Esophagus muscularis mucosa (tissue), 3 donors: ENCODE measurements around the gene FPR3.

Experiments
- CTCF ChIP-seq, 3 experiments: fragments of 200-600 bp in 2 of 3; fragments of 450-650 bp in 1 of 3; sonication (generic) in 2 of 3; IDR thresholded peaks; one replicate each; pipeline ENCODE4 v1.5.1; 2017 to 2019; ENCODE audit warnings: antibody characterized with exemption in 3 of 3, mild to moderate bottlenecking in 2 of 3, moderate library complexity in 1 of 3
- POLR2A ChIP-seq: fragments of 450-650 bp; IDR thresholded peaks from one replicate; pipeline ENCODE4 v1.6.1; 2017; ENCODE audit warnings: antibody characterized with exemption, moderate library complexity, mild to moderate bottlenecking, low read depth

GRCh38 chr19:51796195-51796679, 1.3 kb downstream of the FPR3 start:
- TF ChIP-seq CTCF (IDR thresholded peaks at IDR 0.05) (no peak), POLR2A (no peak)
